Measurements from ENCODE around the gene PDHA1. TPM values are rescaled to one million over a fixed set of nuclear protein-coding genes. Genes with fewer than 3 reads are reported as not detected.

PDHA1 gene
- polyA plus RNA-seq, 5 donors: 152 to 180 (median 154) TPM

- DNase-seq: peak; percentile 57 to 63
Observed at GRCh38 chrX:19372170-19372546, 28.4 kb downstream of the PDHA1 start.

- peak in 1 of 2 donors; percentile 2 for DNase-seq
Observed at GRCh38 chrX:19372547-19373331, 29.0 kb downstream of the PDHA1 start.

- DNase-seq: no peak
Observed at GRCh38 chrX:19373351-19373891, 29.7 kb downstream of the PDHA1 start.

DNA sequence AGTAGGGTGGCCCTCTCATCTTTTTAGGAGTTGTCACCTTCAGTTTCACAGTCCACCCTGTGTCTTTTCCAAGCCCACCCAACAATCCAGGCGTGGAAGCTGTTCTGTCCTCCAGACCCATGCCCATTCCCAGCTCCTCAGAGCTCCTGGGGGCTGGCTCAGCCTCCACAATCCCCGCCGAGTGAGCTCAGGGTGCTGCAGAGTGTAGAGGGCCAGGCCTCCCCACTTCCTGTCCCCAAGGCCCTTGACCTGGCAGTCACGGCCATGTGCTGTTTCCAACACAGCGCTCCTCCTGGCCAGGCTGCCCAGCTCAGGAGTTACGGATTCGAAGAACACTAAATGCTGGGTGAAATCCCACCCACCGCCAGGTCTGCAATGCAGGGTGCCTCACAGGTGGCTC lies 31.8 kb downstream of the PDHA1 start:
- no peak for DNase-seq

DNA sequence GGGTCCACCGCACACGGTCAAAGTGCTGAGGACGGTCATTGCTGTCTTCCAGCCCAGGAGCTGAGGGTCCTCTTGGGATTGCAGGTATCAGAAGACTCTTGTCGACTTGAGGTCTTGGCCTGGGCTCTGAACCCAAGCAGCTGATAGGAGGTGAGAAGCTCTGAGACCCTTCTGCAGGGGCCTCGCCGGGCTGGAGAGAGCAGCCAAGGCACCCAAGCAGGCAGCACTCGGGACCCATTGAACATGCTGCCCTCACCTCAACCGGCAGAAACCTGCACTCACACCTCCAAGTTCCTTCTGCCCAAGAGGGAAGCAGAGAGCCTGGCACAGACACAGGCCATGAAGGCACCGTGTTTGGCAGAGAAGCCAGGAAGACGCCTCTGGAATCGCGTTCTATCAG lies 34.1 kb downstream of the PDHA1 start:
- no peak for DNase-seq

- DNase-seq: no peak
Observed at GRCh38 chrX:19381326-19381725, 37.6 kb downstream of the PDHA1 start.

GRCh38 chrX:19382555-19383145 lies 38.9 kb downstream of the PDHA1 start:
- peak; percentile 11 to 26 for DNase-seq

DNA sequence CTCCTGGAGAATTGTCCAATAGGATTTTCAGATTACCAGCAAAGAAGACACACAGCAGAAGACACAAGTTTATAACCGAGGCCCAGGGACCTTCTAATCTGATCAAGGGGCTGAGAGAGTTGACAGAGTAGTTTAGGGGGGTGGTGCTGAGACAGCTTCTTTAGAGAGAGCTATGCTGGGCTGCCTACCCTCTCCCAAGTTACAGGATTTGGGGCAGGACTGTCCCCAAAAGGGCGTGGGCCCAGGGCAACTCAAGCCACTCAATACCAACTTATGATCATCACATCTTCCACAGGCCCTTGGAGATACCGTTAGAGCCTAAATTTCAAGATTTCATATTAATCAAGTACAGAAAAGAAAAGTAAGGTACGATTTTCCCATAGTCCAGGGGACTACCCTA lies 43.0 kb downstream of the PDHA1 start:
- DNase-seq: no peak

DNA sequence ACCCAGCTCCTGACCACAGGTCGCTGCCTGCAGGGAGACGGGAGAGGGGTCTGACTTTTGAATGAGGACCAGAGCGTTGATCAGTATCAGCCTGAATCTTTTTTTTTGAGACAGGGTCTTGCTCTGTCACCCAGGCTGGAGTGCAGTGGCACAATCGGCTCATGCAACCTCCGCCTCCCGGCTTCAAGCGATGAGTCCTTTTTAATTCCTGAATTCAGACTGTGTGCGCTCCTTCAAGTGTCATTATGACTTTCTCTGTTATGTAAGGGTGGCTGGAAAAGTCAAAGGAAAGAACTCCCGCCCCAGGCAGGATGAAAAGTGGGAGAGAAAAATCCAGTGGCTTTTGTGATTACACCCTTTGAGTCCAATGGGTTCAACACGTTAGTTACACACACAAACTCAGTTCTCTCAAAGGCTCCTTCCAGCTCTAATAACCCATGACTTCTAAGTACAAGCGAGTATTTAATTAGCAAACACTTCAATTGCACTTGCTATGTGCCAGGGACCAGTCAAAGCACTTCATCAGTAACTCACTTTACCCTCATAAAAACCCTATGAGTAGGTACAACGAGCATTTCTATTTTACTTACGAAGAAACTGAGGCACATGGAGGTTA lies 44.4 kb downstream of the PDHA1 start:
- DNase-seq: no peak

DNA sequence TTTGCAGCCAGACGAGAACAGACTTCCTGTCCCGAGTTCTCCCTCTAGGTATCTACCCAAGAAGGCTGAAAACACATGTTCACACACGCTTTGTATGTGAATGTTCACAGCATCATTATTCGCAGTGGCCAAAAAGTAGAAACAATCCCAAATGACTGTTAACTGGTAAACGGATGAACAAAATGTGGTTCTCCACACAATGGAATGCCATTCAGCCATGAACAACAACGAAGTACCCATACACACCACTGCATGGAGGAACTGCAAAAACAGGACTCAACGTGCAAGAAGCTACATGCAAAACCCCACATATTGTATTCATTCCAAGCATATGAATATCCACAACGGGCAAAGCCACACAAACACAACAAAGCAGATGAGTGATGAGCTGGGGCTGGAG lies 45.0 kb downstream of the PDHA1 start:
- DNase-seq: no peak

DNA sequence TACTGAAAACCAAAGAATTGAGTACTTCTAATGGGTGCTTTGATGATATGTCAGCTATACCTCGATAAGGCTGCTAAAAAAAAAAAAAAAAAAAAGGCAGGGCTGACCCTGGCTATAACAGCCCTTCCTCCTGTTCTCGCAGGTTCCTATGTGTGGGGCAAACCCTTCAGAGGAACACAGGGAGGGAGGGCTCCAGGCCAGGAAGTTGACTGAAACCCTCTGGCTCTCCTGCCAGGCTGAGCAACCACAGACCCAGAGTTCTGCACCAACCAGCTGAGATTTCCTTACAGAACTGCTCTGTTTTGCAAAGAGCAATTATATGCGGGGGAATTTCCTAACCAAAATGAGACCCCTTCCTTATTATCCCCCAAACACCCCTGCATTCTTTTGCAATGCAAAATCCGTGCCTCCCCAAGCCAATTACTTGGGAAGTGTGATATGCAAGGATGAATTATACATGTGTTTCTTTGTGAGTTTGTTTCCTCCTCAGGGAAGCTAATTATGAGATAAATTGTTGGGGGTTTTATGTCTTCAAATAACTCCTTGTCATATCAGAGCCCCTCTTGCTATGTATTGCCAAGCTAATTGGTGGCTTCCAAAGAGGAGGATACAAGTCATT lies 45.6 kb downstream of the PDHA1 start:
- no peak for DNase-seq

DNA sequence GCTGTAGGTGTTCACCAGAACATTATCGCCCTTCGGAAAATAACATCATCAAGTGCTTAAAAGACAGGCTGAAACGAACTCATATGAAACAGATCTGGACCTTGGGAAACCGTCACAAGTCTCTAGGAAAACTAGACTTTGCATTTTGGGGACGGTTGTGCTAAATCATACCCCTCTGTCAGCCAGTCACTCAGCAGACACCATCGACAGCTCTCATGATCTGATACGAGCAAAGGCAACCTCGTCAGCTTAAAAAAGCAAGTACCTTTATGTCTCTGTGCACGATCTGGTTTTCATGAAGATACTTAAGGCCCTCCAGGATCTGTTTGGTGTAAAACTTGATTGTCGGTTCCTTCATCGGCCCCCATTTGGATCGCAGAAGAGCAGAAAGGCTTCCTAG lies 48.4 kb downstream of the PDHA1 start:
- no peak for DNase-seq

DNA sequence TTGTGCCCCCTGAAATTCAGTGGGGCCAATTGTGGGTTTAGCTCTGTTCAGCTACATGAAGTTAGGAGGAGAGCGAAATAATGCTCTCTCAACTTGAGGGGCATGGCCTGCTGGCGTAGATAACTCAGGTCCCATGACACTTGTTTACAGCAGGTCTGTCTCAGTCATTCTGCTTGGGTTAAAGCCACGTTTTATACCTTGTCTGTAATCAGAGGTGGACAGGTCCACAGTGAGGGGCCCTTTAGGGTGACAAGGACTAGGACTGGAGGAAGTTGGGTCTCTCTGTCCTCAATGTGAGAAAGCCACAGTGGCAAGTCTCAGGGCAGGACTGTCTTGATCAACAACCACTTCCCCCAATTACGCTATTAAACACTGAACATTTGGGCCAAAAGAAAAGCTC lies 49.0 kb downstream of the PDHA1 start:
- no peak for DNase-seq

DNA sequence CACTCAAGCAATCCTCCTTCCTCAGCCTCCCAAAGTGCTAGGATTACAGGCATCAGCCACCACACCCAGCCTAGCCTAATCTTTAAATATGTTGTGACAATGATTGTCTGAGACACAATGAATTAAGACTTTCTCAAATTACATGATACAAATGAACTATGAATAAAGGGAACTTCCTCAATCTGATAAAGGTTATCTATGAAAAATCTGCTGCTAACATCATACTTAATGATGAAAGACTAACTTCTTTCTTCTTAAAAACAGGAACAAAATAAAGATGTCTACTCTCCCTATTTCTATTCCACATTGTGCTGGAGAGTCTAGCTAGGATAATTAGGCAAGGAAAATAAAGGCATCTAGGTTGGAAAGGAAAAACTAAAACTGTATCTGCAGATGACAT lies 60.0 kb downstream of the PDHA1 start:
- no peak for DNase-seq

GRCh38 chrX:19410259-19410658 lies 66.5 kb downstream of the PDHA1 start:
- no peak for DNase-seq

Other genes starting within 250 kb of the PDHA1 start
- 1 to 10 TPM; 1.7 to 4.2 (median 3.2) TPM for gene ADGRG2, start 221.5 kb upstream of the PDHA1 start, polyA plus RNA-seq (ENCODE audit: insufficient read depth in 1 of 5, insufficient read length in 5 of 5, low replicate concordance in 1 of 5)
- gene MAP3K15, start 171.6 kb downstream of the PDHA1 start, polyA plus RNA-seq (ENCODE audit: insufficient read depth in 1 of 5, insufficient read length in 5 of 5, low replicate concordance in 1 of 5): 1 to 10 TPM; 1.3 to 2.2 (median 1.8) TPM